Measurements from ENCODE around the gene MYL12B. TPM values are rescaled to one million over a fixed set of nuclear protein-coding genes. Genes with fewer than 3 reads are reported as not detected.
"Not testable (repeated sequence)": the region's sequence is repeated elsewhere in the genome, so short reads cannot be mapped to it uniquely, and the experiment has no call there.

Gene MYL12B
- total RNA-seq, 6 experiments from 2014 or later, result 113 to 281 (median 185) TPM

- no peak overlapping the region for H3K4me3 ChIP-seq
- WGBS (ENCODE audit: insufficient coverage, low coverage, low lambda C conversion rate, missing lambda C conversion rate), result 23% methylated on average over 4 of the region's 4 CpGs
- no peaks in the 10 kb centered on the region for H3K27me3 ChIP-seq
- no peaks in the 10 kb centered on the region for H3K36me3 ChIP-seq
- no peaks in the 10 kb centered on the region for H3K9me3 ChIP-seq
- H3K4me1 ChIP-seq, result no peaks in the 10 kb centered on the region
- intact Hi-C loops (cut with DNase I), result no loop called here
- TF ChIP-seq POLR2A (IDR thresholded peaks at IDR 0.05), result no peak
- TF ChIP-seq CTCF (IDR thresholded peaks at IDR 0.05), result no peak
- ATAC-seq (peak in 2 of 4 donors; percentile 38 to 57), DNase-seq (no peak)
- H3K27ac ChIP-seq, result no peak overlapping the region
Observed at GRCh38 chr18:3313685-3314084, 51.8 kb downstream of the MYL12B start.

GRCh38 chr18:3315344-3315743, 53.4 kb downstream of the MYL12B start:
- H3K4me3 ChIP-seq; intact Hi-C loops (cut with DNase I); H3K9me3 ChIP-seq; ATAC-seq; DNase-seq; H3K4me1 ChIP-seq; H3K27ac ChIP-seq; H3K27me3 ChIP-seq; H3K36me3 ChIP-seq: not testable (repeated sequence)
- WGBS (ENCODE audit: insufficient coverage, low coverage, low lambda C conversion rate, missing lambda C conversion rate), result 83% methylated on average over 1 of the region's 1 CpG

- no peak overlapping the region for H3K27ac ChIP-seq
- TF ChIP-seq POLR2A (IDR thresholded peaks at IDR 0.05) (no peak), CTCF (IDR thresholded peaks at IDR 0.05) (no peak)
- intact Hi-C loops (cut with DNase I), result no loop called here
- no peaks in the 10 kb centered on the region for H3K4me1 ChIP-seq
- no peaks in the 10 kb centered on the region for H3K27me3 ChIP-seq
- no peaks in the 10 kb centered on the region for H3K9me3 ChIP-seq
- ATAC-seq (no peak), DNase-seq (no peak)
- 49% methylated on average over 5 of the region's 5 CpGs for WGBS (ENCODE audit: insufficient coverage, low coverage, low lambda C conversion rate, missing lambda C conversion rate)
- H3K36me3 ChIP-seq, result no peaks in the 10 kb centered on the region
- no peak overlapping the region for H3K4me3 ChIP-seq
Observed at GRCh38 chr18:3319399-3319798, 57.5 kb downstream of the MYL12B start.

GRCh38 chr18:3319894-3320454, 58.0 kb downstream of the MYL12B start:
- H3K36me3 ChIP-seq, result no peaks in the 10 kb centered on the region
- H3K4me1 ChIP-seq, result no peaks in the 10 kb centered on the region
- intact Hi-C loops (cut with DNase I), result no loop called here
- 61% methylated on average over 2 of the region's 2 CpGs for WGBS (ENCODE audit: insufficient coverage, low coverage, low lambda C conversion rate, missing lambda C conversion rate)
- TF ChIP-seq CTCF (IDR thresholded peaks at IDR 0.05), result no peak
- no peak for TF ChIP-seq POLR2A (IDR thresholded peaks at IDR 0.05)
- no peaks in the 10 kb centered on the region for H3K9me3 ChIP-seq
- no peak for ATAC-seq
- no peaks in the 10 kb centered on the region for H3K27me3 ChIP-seq
- no peak overlapping the region for H3K4me3 ChIP-seq
- no peak overlapping the region for H3K27ac ChIP-seq
- DNase-seq, result no peak

- H3K27me3 ChIP-seq, result no peaks in the 10 kb centered on the region
- 83% methylated on average over 2 of the region's 3 CpGs for WGBS (ENCODE audit: insufficient coverage, low coverage, low lambda C conversion rate, missing lambda C conversion rate)
- no peak overlapping the region for H3K4me3 ChIP-seq
- DNase-seq (no peak), ATAC-seq (no peak)
- no peaks in the 10 kb centered on the region for H3K9me3 ChIP-seq
- intact Hi-C loops (cut with DNase I), result no loop called here
- no peak overlapping the region for H3K27ac ChIP-seq
- no peak for TF ChIP-seq POLR2A (IDR thresholded peaks at IDR 0.05)
- no peak for TF ChIP-seq CTCF (IDR thresholded peaks at IDR 0.05)
- H3K4me1 ChIP-seq, result no peaks in the 10 kb centered on the region
- H3K36me3 ChIP-seq, result no peaks in the 10 kb centered on the region
Observed at GRCh38 chr18:3321133-3321812, 59.3 kb downstream of the MYL12B start.

Measured in right lobe of liver (tissue), 6 donors.